DND-41 (cell line): ENCODE results near the gene RXRB.

ENCODE experiments used
- ATAC-seq: fragments of 200-7000 bp; cut with Tn5 transposase; 3 replicates; pipeline ENCODE4 v1.9.1; 2021; ENCODE audit warnings: low read depth; ENCODE audit not compliant: insufficient read depth
- DNase-seq: peaks from one replicate; pipeline ENCODE4 v3.0.0-alpha.2; 2020
- H2AFZ ChIP-seq: 2 replicates; pipeline ENCODE4 v1.6.0; 2012; ENCODE audit warnings: low read depth, low read length
- H3K27ac ChIP-seq: 2 replicates; pipeline ENCODE4 v1.5.1; 2012; ENCODE audit warnings: low read length, inconsistent platforms
- H3K27me3 ChIP-seq: fragments of 200-600 bp; sonication (generic); 2 replicates; pipeline ENCODE4 v1.6.0; 2012; ENCODE audit warnings: low read length, mild to moderate bottlenecking, inconsistent platforms; ENCODE audit not compliant: insufficient read depth, poor library complexity
- H3K36me3 ChIP-seq: 2 replicates; pipeline ENCODE4 v1.5.1; 2012; ENCODE audit warnings: low read length, inconsistent platforms; ENCODE audit not compliant: insufficient read depth
- H3K4me1 ChIP-seq: 2 replicates; pipeline ENCODE4 v1.5.1; 2012; ENCODE audit warnings: mild to moderate bottlenecking, low read length; ENCODE audit not compliant: insufficient read depth
- H3K4me2 ChIP-seq: 2 replicates; pipeline ENCODE4 v1.6.0; 2012; ENCODE audit warnings: mild to moderate bottlenecking, moderate library complexity, low read length, inconsistent platforms; ENCODE audit not compliant: insufficient read depth
- H3K4me3 ChIP-seq, 2 experiments: fragments of 200-600 bp in 1 of 2; shearing (Covaris generic) in 1 of 2; 2 replicates each; pipeline ENCODE4 v1.5.1; 2012 to 2016; ENCODE audit warnings: inconsistent platforms in 2 of 2, low read length in 2 of 2, mild to moderate bottlenecking in 2 of 2, low read depth in 1 of 2, moderate library complexity in 1 of 2
- H3K79me2 ChIP-seq: 2 replicates; pipeline ENCODE4 v1.6.0; 2012; ENCODE audit warnings: low read length, inconsistent platforms; ENCODE audit not compliant: insufficient read depth
- H3K9ac ChIP-seq: 2 replicates; pipeline ENCODE4 v1.6.0; 2012; ENCODE audit warnings: low read depth, mild to moderate bottlenecking, inconsistent platforms, low read length, moderate library complexity
- H3K9me3 ChIP-seq: 2 replicates; pipeline ENCODE4 v1.5.1; 2012; ENCODE audit warnings: low read length, moderate library complexity, mild to moderate bottlenecking, inconsistent platforms; ENCODE audit not compliant: insufficient read depth, severe bottlenecking
- H4K20me1 ChIP-seq: 2 replicates; pipeline ENCODE4 v1.6.0; 2012; ENCODE audit warnings: low read length; ENCODE audit not compliant: insufficient read depth
- CTCF ChIP-seq: IDR thresholded peaks from 2 replicates; pipeline ENCODE4 v1.5.1; 2012; ENCODE audit warnings: borderline replicate concordance, low read length, moderate library complexity, mild to moderate bottlenecking; ENCODE audit not compliant: poor library complexity, severe bottlenecking; ENCODE audit errors: extremely low read depth
- EZH2 ChIP-seq: IDR thresholded peaks from 3 replicates; pipeline ENCODE4 v1.6.1; 2012; ENCODE audit warnings: borderline replicate concordance, low read depth, mild to moderate bottlenecking, moderate library complexity, low read length, inconsistent platforms; ENCODE audit not compliant: severe bottlenecking

The RXRB gene

GRCh38 chr6:33248643-33248931 is 48.1 kb upstream of the RXRB start:
- DNase-seq = no peak
- peak overlapping the region; percentile 88 for H3K4me2 ChIP-seq
- peak overlapping the region; percentile 67 for H3K9ac ChIP-seq
- no peaks in the 10 kb centered on the region for H3K27me3 ChIP-seq
- peak overlapping the region; percentile 80 for H3K27ac ChIP-seq
- peaks cover 18% of the 10 kb centered on the region for H3K36me3 ChIP-seq
- H4K20me1 ChIP-seq = no peaks in the 10 kb centered on the region
- no peaks in the 10 kb centered on the region for H3K9me3 ChIP-seq
- H2AFZ ChIP-seq = peak overlapping the region; percentile 85
- H3K79me2 ChIP-seq = peaks cover 14% of the 10 kb centered on the region
- peaks cover 39% of the 10 kb centered on the region for H3K4me1 ChIP-seq
- peak overlapping the region; percentile 19 to 63; a peak in 3 of 4 replicates for H3K4me3 ChIP-seq
- peak; percentile 15 for ATAC-seq
- TF ChIP-seq CTCF = no peak
- TF ChIP-seq EZH2 = no peak

DNA sequence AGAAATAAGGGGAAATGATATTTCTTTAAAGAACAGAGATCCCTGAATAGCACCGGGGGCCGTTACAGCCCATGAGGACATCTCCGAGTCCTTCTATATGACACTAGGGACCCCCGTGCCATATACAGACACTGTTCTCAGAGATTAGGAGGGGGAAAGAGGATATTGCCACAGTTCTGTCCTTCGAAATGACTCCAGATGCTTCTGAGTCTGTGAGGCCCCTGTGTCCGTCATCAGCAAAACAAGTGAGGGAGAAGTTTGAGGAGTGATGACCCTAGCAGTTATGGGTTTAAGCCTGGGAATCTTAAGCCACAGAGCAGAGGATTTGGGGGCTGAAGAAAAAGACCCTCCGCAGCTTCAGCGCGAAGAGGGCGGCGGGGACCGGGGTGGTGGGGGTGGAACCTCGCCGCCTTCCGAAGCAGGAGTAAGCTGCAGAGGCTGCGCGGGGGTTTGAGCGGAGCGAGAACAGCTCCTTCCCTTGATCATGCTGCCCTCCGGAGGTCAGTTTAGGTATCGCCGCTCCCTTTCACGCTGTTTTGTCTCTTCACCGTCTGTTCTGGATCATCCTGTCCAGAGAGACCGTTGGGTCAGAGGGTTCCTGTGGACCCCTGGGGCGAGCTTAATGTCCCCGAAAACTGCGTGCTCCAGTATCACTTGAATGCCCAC is 47.6 kb upstream of the RXRB start:
- H4K20me1 ChIP-seq = no peaks in the 10 kb centered on the region
- H3K36me3 ChIP-seq = peaks cover 18% of the 10 kb centered on the region
- no peaks in the 10 kb centered on the region for H3K9me3 ChIP-seq
- peak; percentile 93 for TF ChIP-seq CTCF
- TF ChIP-seq EZH2 = no peak
- peak overlapping the region; percentile 85 for H2AFZ ChIP-seq
- H3K9ac ChIP-seq = peak overlapping the region; percentile 67
- DNase-seq (peak; percentile 91), ATAC-seq (peak; percentile 53)
- no peaks in the 10 kb centered on the region for H3K27me3 ChIP-seq
- peaks cover 14% of the 10 kb centered on the region for H3K79me2 ChIP-seq
- peak overlapping the region; percentile 19 to 63; a peak in 3 of 4 replicates for H3K4me3 ChIP-seq
- peak overlapping the region; percentile 88 for H3K4me2 ChIP-seq
- H3K4me1 ChIP-seq = peaks cover 39% of the 10 kb centered on the region
- H3K27ac ChIP-seq = peak overlapping the region; percentile 80

- Histone ChIP-seq H3K79me2 (no peaks in the 10 kb centered on the region), H3K4me3 (no peak overlapping the region), H3K27ac (no peak overlapping the region), H3K9me3 (no peaks in the 10 kb centered on the region), H3K4me1 (peaks cover 8% of the 10 kb centered on the region), H3K4me2 (no peak overlapping the region), H4K20me1 (no peaks in the 10 kb centered on the region), H3K27me3 (peaks cover 12% of the 10 kb centered on the region), H2AFZ (no peak overlapping the region), H3K9ac (no peak overlapping the region), H3K36me3 (no peaks in the 10 kb centered on the region)
- DNase-seq (no peak), ATAC-seq (no peak)
- TF ChIP-seq EZH2 = no peak
- no peak for TF ChIP-seq CTCF
These were observed 43.0 kb upstream of the RXRB start for GRCh38 chr6:33243476-33243875.

- H3K4me1 ChIP-seq = no peaks in the 10 kb centered on the region
- DNase-seq (no peak), ATAC-seq (no peak)
- no peaks in the 10 kb centered on the region for H3K79me2 ChIP-seq
- no peak overlapping the region for H2AFZ ChIP-seq
- no peaks in the 10 kb centered on the region for H4K20me1 ChIP-seq
- no peak overlapping the region for H3K4me2 ChIP-seq
- no peaks in the 10 kb centered on the region for H3K9me3 ChIP-seq
- H3K27me3 ChIP-seq = peaks cover 17% of the 10 kb centered on the region
- TF ChIP-seq EZH2 (no peak), CTCF (no peak)
- no peak overlapping the region for H3K4me3 ChIP-seq
- H3K9ac ChIP-seq = no peak overlapping the region
- no peaks in the 10 kb centered on the region for H3K36me3 ChIP-seq
- H3K27ac ChIP-seq = no peak overlapping the region
These were observed 41.5 kb upstream of the RXRB start for GRCh38 chr6:33241968-33242367.
